ENCODE measurements around the gene KLHL42.

KLHL42 gene

GRCh38 chr12:27785882-27786570, 6.0 kb downstream of the KLHL42 start:
- DNase-seq (ENCODE audit: insufficient read length) (no peak), FAIRE-seq (no peak)
- TF ChIP-seq TAF1 (IDR thresholded peaks at IDR 0.05; ENCODE audit: borderline replicate concordance, low read depth, low read length) = no peak
- no peak for TF ChIP-seq POLR2AphosphoS5 (IDR thresholded peaks at IDR 0.05; ENCODE audit: low read depth, low read length)
- no peak for TF ChIP-seq POLR2A (IDR thresholded peaks at IDR 0.05; ENCODE audit: low read depth, low read length)

GRCh38 chr12:27787559-27787958, 7.5 kb downstream of the KLHL42 start:
- TF ChIP-seq POLR2A (IDR thresholded peaks at IDR 0.05; ENCODE audit: low read depth, low read length) (no peak), POLR2AphosphoS5 (IDR thresholded peaks at IDR 0.05; ENCODE audit: low read depth, low read length) (no peak), TAF1 (IDR thresholded peaks at IDR 0.05; ENCODE audit: borderline replicate concordance, low read depth, low read length) (no peak)
- FAIRE-seq = no peak
- DNase-seq (ENCODE audit: insufficient read length) = no peak

- no peak for DNase-seq (ENCODE audit: insufficient read length)
- TF ChIP-seq POLR2AphosphoS5 (IDR thresholded peaks at IDR 0.05; ENCODE audit: low read depth, low read length) = no peak
- TF ChIP-seq TAF1 (IDR thresholded peaks at IDR 0.05; ENCODE audit: borderline replicate concordance, low read depth, low read length) = no peak
- no peak for TF ChIP-seq POLR2A (IDR thresholded peaks at IDR 0.05; ENCODE audit: low read depth, low read length)
- FAIRE-seq = no peak
These were observed 10.1 kb downstream of the KLHL42 start for GRCh38 chr12:27790179-27790578.

- DNase-seq (ENCODE audit: insufficient read length) = no peak
- FAIRE-seq = no peak
These were observed 15.0 kb downstream of the KLHL42 start for GRCh38 chr12:27794818-27795584.

GRCh38 chr12:27796128-27796527, 16.1 kb downstream of the KLHL42 start:
- DNase-seq (ENCODE audit: insufficient read length) (no peak), FAIRE-seq (no peak)
- TF ChIP-seq TAF1 (IDR thresholded peaks at IDR 0.05; ENCODE audit: borderline replicate concordance, low read depth, low read length) (no peak), POLR2A (IDR thresholded peaks at IDR 0.05; ENCODE audit: low read depth, low read length) (no peak), POLR2AphosphoS5 (IDR thresholded peaks at IDR 0.05; ENCODE audit: low read depth, low read length) (no peak)

More at GRCh38 chr12:27794818-27795584, 15.0 kb downstream of the KLHL42 start:
- no peak for TF ChIP-seq TAF1 (IDR thresholded peaks at IDR 0.05; ENCODE audit: borderline replicate concordance, low read depth, low read length)
- TF ChIP-seq POLR2AphosphoS5 (IDR thresholded peaks at IDR 0.05; ENCODE audit: low read depth, low read length) = no peak
- TF ChIP-seq POLR2A (IDR thresholded peaks at IDR 0.05; ENCODE audit: low read depth, low read length) = no peak

- FAIRE-seq (no peak), DNase-seq (ENCODE audit: insufficient read length) (no peak)
These were observed 17.4 kb downstream of the KLHL42 start for GRCh38 chr12:27797301-27798025.

GRCh38 chr12:27800819-27801218, 20.8 kb downstream of the KLHL42 start:
- FAIRE-seq (no peak), DNase-seq (ENCODE audit: insufficient read length) (no peak)
- no peak for TF ChIP-seq POLR2A (IDR thresholded peaks at IDR 0.05; ENCODE audit: low read depth, low read length)
- TF ChIP-seq TAF1 (IDR thresholded peaks at IDR 0.05; ENCODE audit: borderline replicate concordance, low read depth, low read length) = no peak
- TF ChIP-seq POLR2AphosphoS5 (IDR thresholded peaks at IDR 0.05; ENCODE audit: low read depth, low read length) = no peak

More at GRCh38 chr12:27797301-27798025, 17.4 kb downstream of the KLHL42 start:
- no peak for TF ChIP-seq POLR2AphosphoS5 (IDR thresholded peaks at IDR 0.05; ENCODE audit: low read depth, low read length)
- TF ChIP-seq POLR2A (IDR thresholded peaks at IDR 0.05; ENCODE audit: low read depth, low read length) = no peak
- no peak for TF ChIP-seq TAF1 (IDR thresholded peaks at IDR 0.05; ENCODE audit: borderline replicate concordance, low read depth, low read length)

GRCh38 chr12:27801630-27802029, 21.6 kb downstream of the KLHL42 start:
- no peak for DNase-seq (ENCODE audit: insufficient read length)
- TF ChIP-seq POLR2A (IDR thresholded peaks at IDR 0.05; ENCODE audit: low read depth, low read length) (no peak), TAF1 (IDR thresholded peaks at IDR 0.05; ENCODE audit: borderline replicate concordance, low read depth, low read length) (no peak), POLR2AphosphoS5 (IDR thresholded peaks at IDR 0.05; ENCODE audit: low read depth, low read length) (no peak)
- FAIRE-seq = no peak

GRCh38 chr12:27802511-27802910, 22.5 kb downstream of the KLHL42 start:
- DNase-seq (ENCODE audit: insufficient read length) (no peak), FAIRE-seq (no peak)
- TF ChIP-seq POLR2A (IDR thresholded peaks at IDR 0.05; ENCODE audit: low read depth, low read length) = no peak
- no peak for TF ChIP-seq TAF1 (IDR thresholded peaks at IDR 0.05; ENCODE audit: borderline replicate concordance, low read depth, low read length)
- no peak for TF ChIP-seq POLR2AphosphoS5 (IDR thresholded peaks at IDR 0.05; ENCODE audit: low read depth, low read length)

- TF ChIP-seq POLR2A (IDR thresholded peaks at IDR 0.05; ENCODE audit: low read depth, low read length) (no peak), TAF1 (IDR thresholded peaks at IDR 0.05; ENCODE audit: borderline replicate concordance, low read depth, low read length) (no peak)
- FAIRE-seq (no peak), DNase-seq (ENCODE audit: insufficient read length) (no peak)
These were observed 22.9 kb downstream of the KLHL42 start for GRCh38 chr12:27802936-27803335.

GRCh38 chr12:27805238-27805637, 25.2 kb downstream of the KLHL42 start:
- DNase-seq (ENCODE audit: insufficient read length) (no peak), FAIRE-seq (no peak)
- TF ChIP-seq POLR2A (IDR thresholded peaks at IDR 0.05; ENCODE audit: low read depth, low read length) (no peak), POLR2AphosphoS5 (IDR thresholded peaks at IDR 0.05; ENCODE audit: low read depth, low read length) (no peak), TAF1 (IDR thresholded peaks at IDR 0.05; ENCODE audit: borderline replicate concordance, low read depth, low read length) (no peak)

All from GM12892 (cell line).